DMS153 (cell line): ENCODE data around the gene PYURF.

Experiments used
- DNase-seq: peaks from one replicate; lab custom pipeline; 2025; lab: John Stamatoyannopoulos, UW

Gene PYURF

GRCh38 chr4:88511236-88511635 is 12.3 kb downstream of the PYURF start:
- no peak for DNase-seq

- DNase-seq, result no peak
These were observed 20.2 kb downstream of the PYURF start for GRCh38 chr4:88503344-88503743.

- no peak for DNase-seq
These were observed 25.6 kb downstream of the PYURF start for GRCh38 chr4:88497859-88498409.

- DNase-seq, result no peak
These were observed 34.3 kb downstream of the PYURF start for GRCh38 chr4:88489100-88489761.

GRCh38 chr4:88481537-88481936 is 42.0 kb downstream of the PYURF start:
- no peak for DNase-seq

- no peak for DNase-seq
These were observed 45.3 kb downstream of the PYURF start for GRCh38 chr4:88478247-88478646.

- no peak for DNase-seq
These were observed 46.2 kb downstream of the PYURF start for GRCh38 chr4:88477229-88477860.
